ENCODE data around the gene CAPS.

DNA sequence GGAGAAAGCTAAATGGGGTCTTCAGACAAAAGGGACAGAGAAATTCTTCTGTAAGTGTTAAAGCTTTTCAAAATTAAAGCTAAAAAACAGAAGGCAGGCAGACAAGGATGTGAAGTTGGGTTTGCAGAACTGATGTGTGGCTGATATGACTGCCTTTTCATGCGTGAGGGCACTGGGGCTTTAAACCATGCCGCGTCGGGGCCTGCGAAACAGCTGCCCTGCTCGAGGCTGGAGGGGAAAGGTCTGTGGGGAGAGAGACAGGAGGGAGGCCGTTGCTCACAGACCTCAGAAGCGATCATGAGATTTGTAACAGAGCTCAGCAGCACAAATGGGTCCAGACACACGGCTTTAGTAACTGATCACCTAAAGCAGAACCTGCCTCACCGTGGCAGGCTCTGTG lies 23.5 kb downstream of the CAPS start:
- TF ChIP-seq, protein P1, sequence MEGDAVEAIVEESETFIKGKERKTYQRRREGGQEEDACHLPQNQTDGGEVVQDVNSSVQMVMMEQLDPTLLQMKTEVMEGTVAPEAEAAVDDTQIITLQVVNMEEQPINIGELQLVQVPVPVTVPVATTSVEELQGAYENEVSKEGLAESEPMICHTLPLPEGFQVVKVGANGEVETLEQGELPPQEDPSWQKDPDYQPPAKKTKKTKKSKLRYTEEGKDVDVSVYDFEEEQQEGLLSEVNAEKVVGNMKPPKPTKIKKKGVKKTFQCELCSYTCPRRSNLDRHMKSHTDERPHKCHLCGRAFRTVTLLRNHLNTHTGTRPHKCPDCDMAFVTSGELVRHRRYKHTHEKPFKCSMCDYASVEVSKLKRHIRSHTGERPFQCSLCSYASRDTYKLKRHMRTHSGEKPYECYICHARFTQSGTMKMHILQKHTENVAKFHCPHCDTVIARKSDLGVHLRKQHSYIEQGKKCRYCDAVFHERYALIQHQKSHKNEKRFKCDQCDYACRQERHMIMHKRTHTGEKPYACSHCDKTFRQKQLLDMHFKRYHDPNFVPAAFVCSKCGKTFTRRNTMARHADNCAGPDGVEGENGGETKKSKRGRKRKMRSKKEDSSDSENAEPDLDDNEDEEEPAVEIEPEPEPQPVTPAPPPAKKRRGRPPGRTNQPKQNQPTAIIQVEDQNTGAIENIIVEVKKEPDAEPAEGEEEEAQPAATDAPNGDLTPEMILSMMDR (IDR thresholded peaks at IDR 0.05 in 4 of 5, conservative IDR thresholded peaks at IDR 0.05 in 1 of 5) = no peak
- no peak for TF ChIP-seq POLR2A (IDR thresholded peaks at IDR 0.05)
